H1 (cell line): Measurements from ENCODE around the gene SEC22C. TPM values are rescaled to one million over a fixed set of nuclear protein-coding genes. Genes with fewer than 3 reads are reported as not detected.

Experiments
- CTCF ChIA-PET: fragments of 300-600 bp; sonication (Branson Sonifier 250); formaldehyde crosslinking; loops from one replicate; lab custom pipeline; 2021; ENCODE audit not compliant: partially characterized antibody; lab: Charles Lee
- POLR2A ChIA-PET: fragments of 300-600 bp; sonication (Branson Sonifier 250); formaldehyde crosslinking; loops from one replicate; lab custom pipeline; 2021; ENCODE audit warnings: inconsistent platforms; ENCODE audit not compliant: partially characterized antibody; lab: Charles Lee
- DNase-seq, 2 experiments: peaks; one replicate each; pipeline versions ENCODE4 v3.0.0 to v3.0.0-alpha.2; 2010 to 2022; ENCODE audit warnings: low spot score in 2 of 2, low read depth in 1 of 2, mixed read lengths in 1 of 2
- FAIRE-seq: peaks from 2 replicates; lab custom pipeline; 2011; peaks lifted over from hg19 to GRCh38; lab: Jason Lieb, UNC
- H2AFZ ChIP-seq: 2 replicates; pipeline ENCODE4 v1.8.1; 2012; ENCODE audit warnings: low read length, inconsistent platforms
- H2AK5ac ChIP-seq: 2 replicates; pipeline ENCODE4 v1.6.1; 2013; ENCODE audit warnings: low read depth, low read length
- H2BK120ac ChIP-seq: replicated peaks from 2 replicates; pipeline ENCODE3; 2013; ENCODE audit warnings: low read depth, low read length, inconsistent platforms
- H2BK12ac ChIP-seq: 2 replicates; pipeline ENCODE4 v1.6.1; 2013; ENCODE audit warnings: low read depth, low read length
- H2BK15ac ChIP-seq: 2 replicates; pipeline ENCODE4 v1.6.1; 2013; ENCODE audit warnings: low read length
- H2BK20ac ChIP-seq: 2 replicates; pipeline ENCODE4 v1.6.1; 2013; ENCODE audit warnings: low read length
- H2BK5ac ChIP-seq: 2 replicates; pipeline ENCODE4 v1.6.1; 2013; ENCODE audit warnings: low read depth, low read length
- H3K14ac ChIP-seq: 2 replicates; pipeline ENCODE4 v1.6.1; 2013; ENCODE audit warnings: inconsistent platforms; ENCODE audit not compliant: insufficient read length
- H3K18ac ChIP-seq: 2 replicates; pipeline ENCODE4 v1.6.1; 2013; ENCODE audit warnings: low read length; ENCODE audit errors: extremely low read depth
- H3K23ac ChIP-seq: 2 replicates; pipeline ENCODE4 v1.6.1; 2013; ENCODE audit warnings: inconsistent platforms; ENCODE audit not compliant: insufficient read length
- H3K23me2 ChIP-seq: 2 replicates; pipeline ENCODE4 v1.6.1; 2013; ENCODE audit warnings: low read depth, low read length
- H3K27ac ChIP-seq: 2 replicates; pipeline ENCODE4 v1.6.1; 2011; ENCODE audit warnings: low read depth, low read length, inconsistent platforms
- H3K27me3 ChIP-seq, 4 experiments: replicated peaks in 1 of 4; 1 replicate in 1 of 4; 2 replicates in 3 of 4; pipeline versions ENCODE4 v1.6.1 to v1.8.1; 2011 to 2013; ENCODE audit warnings: low read length in 3 of 4, mild to moderate bottlenecking in 3 of 4, inconsistent platforms in 2 of 4, mixed read lengths in 2 of 4, moderate library complexity in 1 of 4; ENCODE audit not compliant: control insufficient read depth in 3 of 4, insufficient read depth in 3 of 4; ENCODE audit errors: extremely low read depth in 1 of 4
- H3K36me3 ChIP-seq, 4 experiments: 2 replicates each; pipeline versions ENCODE4 v1.6.1 to v1.8.1; 2011 to 2013; ENCODE audit warnings: mild to moderate bottlenecking in 4 of 4, low read length in 3 of 4, moderate library complexity in 2 of 4, control low read depth in 1 of 4, inconsistent platforms in 1 of 4; ENCODE audit not compliant: insufficient read depth in 4 of 4, control insufficient read depth in 2 of 4
- H3K4ac ChIP-seq: replicated peaks from 2 replicates; pipeline ENCODE3; 2013; ENCODE audit warnings: low read length, low read depth, mixed read lengths, inconsistent platforms; ENCODE audit not compliant: insufficient read length
- H3K4me1 ChIP-seq, 4 experiments: replicated peaks in 1 of 4; 1 replicate in 1 of 4; 2 replicates in 3 of 4; pipeline versions ENCODE4 v1.6.1 to v1.8.1; 2011 to 2013; ENCODE audit warnings: low read length in 3 of 4, inconsistent platforms in 2 of 4, mixed read lengths in 1 of 4; ENCODE audit not compliant: insufficient read depth in 4 of 4, control insufficient read depth in 3 of 4
- H3K4me2 ChIP-seq, 2 experiments: 2 replicates each; pipeline versions ENCODE4 v1.6.1 to v1.8.1; 2011 to 2013; ENCODE audit warnings: low read depth in 2 of 2, low read length in 2 of 2, control low read depth in 1 of 2, inconsistent platforms in 1 of 2, mild to moderate bottlenecking in 1 of 2; ENCODE audit not compliant: insufficient read depth in 1 of 2
- H3K4me3 ChIP-seq, 4 experiments: fragments of 200-600, 300-600 bp in 1 of 4; sonication (generic), shearing (Covaris generic), sonication (Bioruptor Twin) in 1 of 4; 2 replicates each; pipeline versions ENCODE4 v1.5.1 to v1.8.1; 2011 to 2016; ENCODE audit warnings: low read length in 4 of 4, low read depth in 3 of 4, control low read depth in 2 of 4, inconsistent platforms in 2 of 4, mild to moderate bottlenecking in 2 of 4, mixed read lengths in 1 of 4, moderate library complexity in 1 of 4; ENCODE audit not compliant: insufficient read depth in 2 of 4; ENCODE audit errors: extremely low read depth in 1 of 4
- H3K56ac ChIP-seq: replicated peaks from 2 replicates; pipeline ENCODE3; 2013; ENCODE audit warnings: low read depth, mild to moderate bottlenecking, mixed read lengths, low read length, inconsistent platforms; ENCODE audit not compliant: insufficient read length
- H3K79me1 ChIP-seq: 2 replicates; pipeline ENCODE4 v1.6.1; 2013; ENCODE audit warnings: low read depth, low read length, control low read depth
- H3K79me2 ChIP-seq, 2 experiments: 2 replicates each; pipeline versions ENCODE4 v1.6.1 to v1.8.1; 2012 to 2013; ENCODE audit warnings: low read length in 2 of 2, mild to moderate bottlenecking in 2 of 2, inconsistent platforms in 1 of 2; ENCODE audit not compliant: insufficient read depth in 2 of 2, control insufficient read depth in 1 of 2
- H3K9ac ChIP-seq, 4 experiments: replicated peaks in 1 of 4; 1 replicate in 1 of 4; 2 replicates in 3 of 4; pipeline versions ENCODE4 v1.6.1 to v1.8.1; 2011 to 2013; ENCODE audit warnings: low read depth in 3 of 4, low read length in 3 of 4, control low read depth in 2 of 4, mild to moderate bottlenecking in 2 of 4, moderate library complexity in 2 of 4, inconsistent platforms in 1 of 4; ENCODE audit errors: extremely low read depth in 1 of 4
- H3K9me3 ChIP-seq, 2 experiments: 2 replicates each; pipeline versions ENCODE4 v1.6.1 to v1.8.1; 2012 to 2013; ENCODE audit warnings: mild to moderate bottlenecking in 2 of 2, moderate library complexity in 2 of 2, control low read depth in 1 of 2, inconsistent platforms in 1 of 2, low read depth in 1 of 2, low read length in 1 of 2, mixed read lengths in 1 of 2; ENCODE audit not compliant: insufficient read depth in 2 of 2
- H4K20me1 ChIP-seq, 2 experiments: replicated peaks in 1 of 2; 2 replicates each; pipeline versions ENCODE3 to v1.8.1; 2011 to 2013; ENCODE audit warnings: inconsistent platforms in 2 of 2, low read length in 2 of 2, mild to moderate bottlenecking in 1 of 2; ENCODE audit not compliant: insufficient read depth in 2 of 2, control insufficient read depth in 1 of 2
- H4K5ac ChIP-seq: 2 replicates; pipeline ENCODE4 v1.6.1; 2013; ENCODE audit warnings: low read length, low read depth, mixed read lengths, inconsistent platforms; ENCODE audit not compliant: insufficient read length
- H4K8ac ChIP-seq: 2 replicates; pipeline ENCODE4 v1.8.0; 2013; ENCODE audit warnings: mild to moderate bottlenecking, moderate library complexity, low read length, inconsistent platforms; ENCODE audit not compliant: insufficient read depth; ENCODE audit errors: extremely low read depth
- H4K91ac ChIP-seq: replicated peaks from 2 replicates; pipeline ENCODE3; 2013; ENCODE audit warnings: low read length, mixed read lengths, inconsistent platforms; ENCODE audit not compliant: insufficient read length
- CHD2 ChIP-seq: IDR thresholded peaks from 2 replicates; pipeline ENCODE4 v1.6.1; 2012; ENCODE audit warnings: low read length, improper control_type of control experiment
- GABPA ChIP-seq: IDR thresholded peaks from 2 replicates; pipeline ENCODE4 v1.6.1; 2011; ENCODE audit warnings: mild to moderate bottlenecking, low read length, moderate library complexity, borderline replicate concordance; ENCODE audit not compliant: insufficient read depth
- RXRA ChIP-seq: IDR thresholded peaks from 2 replicates; pipeline ENCODE4 v1.6.1; 2011; ENCODE audit warnings: low read depth, mild to moderate bottlenecking, low read length, moderate library complexity; ENCODE audit not compliant: insufficient read depth
- TAF7 ChIP-seq: optimal IDR thresholded peaks from 2 replicates; pipeline ENCODE3; 2011; ENCODE audit warnings: low read depth, mild to moderate bottlenecking, inconsistent platforms, low read length, moderate library complexity, borderline replicate concordance
- WGBS, 2 experiments: shearing (Covaris generic) in 1 of 2; methylation state at CpG; one replicate each; pipeline versions ENCODE4 v1.1.6 to v1.1.7; 2013 to 2015; ENCODE audit warnings: low lambda C conversion rate in 2 of 2, mixed read lengths in 2 of 2, inconsistent platforms in 1 of 2, low coverage in 1 of 2, missing lambda C conversion rate in 1 of 2; ENCODE audit not compliant: insufficient replicate concordance in 2 of 2, insufficient coverage in 1 of 2, insufficient read length in 1 of 2; ENCODE audit errors: extremely low coverage in 1 of 2, missing lambda C conversion rate in 1 of 2; 5-methylcytosine and 5-hydroxymethylcytosine counted together
- polyA plus RNA-seq, 7 experiments: library from polyadenylated mRNA; depleted of rRNA in 3 of 7; stranded (reverse) in 5 of 7; unstranded in 2 of 7; fragments of >200 nt in 5 of 7; fragments of 200-250 nt in 2 of 7; gene quantifications; 1 replicate in 5 of 7; 2 replicates in 1 of 7; 4 replicates in 1 of 7; pipeline versions ENCODE4 v1.2.1 to v1.2.3, GENCODE V29; 2011 to 2013; ENCODE audit warnings: missing spikeins in 2 of 7, mixed read lengths in 2 of 7
- total RNA-seq: library from RNA; stranded (reverse); fragmentation: NEBNext Ultra II Directional; extraction: Animal tissue kit (Norgen Biotek cat#: 25700); gene quantifications from 2 replicates; pipeline ENCODE4 v1.2.1, GENCODE V29; 2021

Gene SEC22C
- total and polyA plus RNA-seq, 2 of the 8 experiments (the other 6 are each of a cell fraction or from before 2014, with no cell fraction given): 23.4 to 38.3 TPM

DNA sequence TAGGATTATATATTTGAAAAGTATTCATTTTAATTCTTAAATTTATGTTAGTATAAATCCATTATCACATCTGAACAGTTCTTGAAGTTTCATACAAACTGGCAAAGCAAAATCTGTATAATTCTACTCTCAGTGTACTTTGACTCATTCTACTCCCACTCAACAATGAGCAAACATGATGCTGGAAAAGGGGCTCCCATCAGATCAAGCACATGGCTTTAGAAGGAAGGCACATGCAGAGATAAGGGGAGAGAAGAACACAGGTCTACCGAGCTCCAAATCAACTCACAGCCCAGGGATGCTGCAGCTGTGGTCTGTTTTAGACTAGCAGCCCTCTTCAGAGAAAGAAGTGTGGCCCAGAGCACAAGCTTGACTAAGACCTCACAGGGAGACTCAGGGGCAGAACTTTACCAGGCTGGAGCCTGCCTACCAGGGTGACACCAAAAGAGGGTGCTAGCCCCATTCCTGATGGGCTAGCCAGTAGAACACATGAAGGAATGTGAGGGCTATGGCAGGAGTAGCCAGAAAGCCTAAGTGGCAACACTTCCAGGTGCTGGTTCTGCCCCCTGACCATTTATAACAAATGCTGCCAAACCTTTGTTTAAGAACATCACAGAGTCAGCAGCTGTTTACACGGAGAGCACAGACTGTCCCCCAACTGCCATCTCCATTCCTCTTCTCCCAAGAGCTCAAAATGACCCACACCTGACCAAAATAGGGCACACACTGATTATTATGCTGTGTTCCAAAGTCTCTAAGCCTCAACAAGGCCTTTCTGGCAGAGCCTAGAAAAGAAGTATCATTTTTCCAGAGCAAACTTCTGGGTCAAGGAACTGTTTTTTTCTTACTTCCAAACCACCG lies 19.5 kb downstream of the SEC22C start:
- Histone ChIP-seq H3K79me1 (peaks cover 2% of the 10 kb centered on the region), H3K27me3 (no peaks in the 10 kb centered on the region), H3K27ac (no peak overlapping the region), H3K4me2 (no peak overlapping the region), H3K79me2 (no peaks in the 10 kb centered on the region; a peak in 1 of 4 replicates), H3K14ac (no peak overlapping the region), H4K91ac (no peak overlapping the region), H3K4me3 (no peak overlapping the region), H2AFZ (no peak overlapping the region), H3K9ac (no peak overlapping the region), H4K5ac (no peak overlapping the region), H3K23ac (no peak overlapping the region), H2BK120ac (no peak overlapping the region), H2BK12ac (no peak overlapping the region), H2BK5ac (no peak overlapping the region), H3K23me2 (no peaks in the 10 kb centered on the region), H3K4ac (no peak overlapping the region), H3K18ac (no peak overlapping the region), H2AK5ac (no peak overlapping the region), H4K20me1 (peaks cover 4 to 6% of the 10 kb centered on the region in 2 experiments), H2BK15ac (no peak overlapping the region), H2BK20ac (no peak overlapping the region), H3K56ac (no peak overlapping the region), H3K36me3 (peaks cover 9 to 46% (median 25%) of the 10 kb centered on the region in 4 experiments; a peak in 7 of 8 replicates), H3K4me1 (no peaks in the 10 kb centered on the region), H4K8ac (no peak overlapping the region), H3K9me3 (no peaks in the 10 kb centered on the region)
- TF ChIP-seq GABPA: no peak
- TF ChIP-seq CHD2: no peak
- TF ChIP-seq TAF7: no peak
- no peak for TF ChIP-seq RXRA
- ChIA-PET POLR2A (interaction anchor here (0.7 to 2.2 kb wide), 3 partner anchors 14 to 57 kb away, joined by 3 to 8 read pairs (median 7); partner anchors contain the start of gene SEC22C), CTCF (interaction anchor here (0.8 to 2.4 kb wide), 8 partner anchors 8 to 120 kb away, joined by 3 to 12 read pairs (median 4); partner anchors contain the start of gene NKTR)
- WGBS, 2 experiments: 91% methylated on average over 3 of the region's 3 CpGs; no CpG with 5 or more reads in 1 of the 2 experiments
- no peak for DNase-seq
- no peak for FAIRE-seq
